Adrenal gland (tissue), 12 donors: Measurements from ENCODE around the gene GDF9. TPM values are rescaled to one million over a fixed set of nuclear protein-coding genes. Genes with fewer than 3 reads are reported as not detected.

ENCODE experiments used
- DNase-seq, 7 donors: peaks; one replicate each; pipeline ENCODE4 v3.0.0-alpha.2; 2019 to 2020
- H3K27ac ChIP-seq, 5 donors: fragments of 200-600 bp; sonication (generic) in 4 of 5; 1 replicate in 3 of 5; 2 replicates in 2 of 5; pipeline versions ENCODE4 v1.5.1 to v1.8.0; 2016 to 2020; ENCODE audit warnings: mild to moderate bottlenecking in 1 of 5
- H3K27me3 ChIP-seq: fragments of 200-600 bp; 2 replicates; pipeline ENCODE4 v1.8.0; 2021
- H3K36me3 ChIP-seq, 2 donors: fragments of 200-600 bp; replicated peaks in 1 of 2; 1 replicate in 1 of 2; 2 replicates in 1 of 2; pipeline versions ENCODE4 v1.5.1 to v1.8.0; 2018 to 2022
- H3K4me1 ChIP-seq, 2 donors: fragments of 200-600 bp; replicated peaks in 1 of 2; 1 replicate in 1 of 2; 2 replicates in 1 of 2; pipeline versions ENCODE4 v1.5.1 to v1.8.0; 2018 to 2021
- H3K4me3 ChIP-seq, 4 donors: fragments of 200-600 bp; sonication (generic) in 3 of 4; one replicate each; pipeline ENCODE4 v1.5.1; 2016 to 2018
- H3K9me3 ChIP-seq, 3 donors: fragments of 200-600 bp; sonication (generic) in 1 of 3; replicated peaks in 1 of 3; 1 replicate in 2 of 3; 2 replicates in 1 of 3; pipeline versions ENCODE4 v1.5.1 to v1.8.0; 2016 to 2021
- CTCF ChIP-seq, 6 experiments: fragments of 450-650 bp in 4 of 6; fragments of 200-600 bp in 2 of 6; sonication (generic) in 1 of 6; IDR thresholded peaks; 1 replicate in 5 of 6; 2 replicates in 1 of 6; pipeline versions ENCODE4 v1.5.1 to v1.8.0; 2016 to 2021; ENCODE audit warnings: antibody characterized with exemption in 6 of 6, mild to moderate bottlenecking in 2 of 6, moderate library complexity in 1 of 6
- POLR2A ChIP-seq, 2 donors: fragments of 450-650 bp; IDR thresholded peaks; one replicate each; pipeline ENCODE4 v1.6.1; 2017; ENCODE audit warnings: antibody characterized with exemption in 2 of 2, mild to moderate bottlenecking in 2 of 2, moderate library complexity in 1 of 2
- WGBS, 4 donors: extraction: QIAGEN DNeasy Blood & Tissue Kit in 2 of 4; methylation state at CpG; one replicate each; pipeline versions ENCODE4 v1.1.5 to v1.1.7; 2013 to 2017; 5-methylcytosine and 5-hydroxymethylcytosine counted together
- intact Hi-C, 2 donors: fragments of 100-400 bp; cut with DNase I; formaldehyde crosslinking; loops; one replicate each; pipeline versions ENCODE4 v1.14.1 to v1.15.0; 2022 to 2023
- polyA plus RNA-seq, 3 donors: library from polyadenylated mRNA; stranded (reverse); fragments of 200-250 nt in 2 of 3; fragments of 350-450 nt in 1 of 3; fragmentation: Illumina TruSeq in 1 of 3; extraction: RNeasy Lipid Tissue Mini Kit (QIAGEN cat#74804) in 1 of 3; gene quantifications; one replicate each; pipeline ENCODE4 v1.2.3, GENCODE V29; 2013 to 2014
- total RNA-seq, 9 donors: library from RNA; depleted of rRNA in 4 of 9; stranded (reverse); fragments of >200 nt in 4 of 9; fragments of 120-200 nt in 1 of 9; fragmentation: NEBNext Ultra II Directional in 1 of 9; extraction: Animal tissue kit (Norgen Biotek cat#: 25700) in 1 of 9; gene quantifications; one replicate each; pipeline versions ENCODE4 v1.1.0 to v1.2.4, GENCODE V29; 2013 to 2023
- donor health status: healthy with polysubstance abuse.
- donor health status: Bipolar disorder and iron deficiency.
- donor health status: DM: yes; HTN: yes; CAD: no.
- donor health status: DM: no; HTN: no; CAD: no.
- donor health status: DM: no; HTN: no; CAD: no.
- donor health status: DM: yes; HTN: yes; CAD: no.

Gene GDF9
- total and polyA plus RNA-seq, 12 donors: 0.41 to 1.4 (median 0.83) TPM

- Histone ChIP-seq H3K4me1 (peaks cover 6 to 7% of the 10 kb centered on the region in 2 donors), H3K36me3 (no peaks in the 10 kb centered on the region), H3K27me3 (no peaks in the 10 kb centered on the region), H3K27ac (peak overlapping the region in 3 of 5 donors; percentile 50 to 81 (median 73)), H3K9me3 (no peaks in the 10 kb centered on the region), H3K4me3 (peak overlapping the region in 3 of 4 donors; percentile 25 to 81 (median 50))
- peak; percentile 65 to 87 (median 78) for DNase-seq
- WGBS, 4 donors: 2 to 10% (median 5%) methylated on average over 2 to 75 of the region's 75 CpGs
- TF ChIP-seq CTCF (IDR thresholded peaks at IDR 0.05) (peak; percentile 60 to 88 (median 76)), POLR2A (IDR thresholded peaks at IDR 0.05) (peak; percentile 14 to 16)
- intact Hi-C loops: loop anchor here in 1 of 2 donors (5.0 kb wide), 1 partner anchor 37 kb away; the partner anchor contains the start of genes GDF9 and UQCRQ
Observed at GRCh38 chr5:132829742-132830435, 36.4 kb downstream of the GDF9 start.

GRCh38 chr5:132828846-132829494 lies 37.3 kb downstream of the GDF9 start:
- Histone ChIP-seq H3K36me3 (no peaks in the 10 kb centered on the region), H3K9me3 (no peaks in the 10 kb centered on the region), H3K4me1 (peaks cover 6 to 7% of the 10 kb centered on the region in 2 donors), H3K27me3 (no peaks in the 10 kb centered on the region), H3K4me3 (peak overlapping the region in 1 of 4 donors; percentile 81), H3K27ac (peak overlapping the region in 1 of 5 donors; percentile 81)
- WGBS, 4 donors: 67 to 79% (median 77%) methylated on average over 4 of the region's 4 CpGs
- DNase-seq: no peak
- intact Hi-C loops: no loop called here
- no peak for TF ChIP-seq CTCF (IDR thresholded peaks at IDR 0.05)
- TF ChIP-seq POLR2A (IDR thresholded peaks at IDR 0.05): no peak

GRCh38 chr5:132827943-132828673 lies 38.2 kb downstream of the GDF9 start:
- TF ChIP-seq POLR2A (IDR thresholded peaks at IDR 0.05) (no peak), CTCF (IDR thresholded peaks at IDR 0.05) (no peak)
- H3K4me1 ChIP-seq: peaks cover 7 to 12% of the 10 kb centered on the region in 2 donors

More at GRCh38 chr5:132827943-132828673, 38.2 kb downstream of the GDF9 start:
- DNase-seq: no peak
- intact Hi-C loops: no loop called here
- Histone ChIP-seq H3K4me3 (no peak overlapping the region), H3K27me3 (no peaks in the 10 kb centered on the region), H3K9me3 (no peaks in the 10 kb centered on the region), H3K36me3 (no peaks in the 10 kb centered on the region), H3K27ac (no peak overlapping the region)
- 90 to 100% (median 93%) methylated on average over 3 to 4 of the region's 4 CpGs for WGBS, 4 donors
